Panc1 (cell line): ENCODE results near the gene COL5A2. TPM values are rescaled to one million over a fixed set of nuclear protein-coding genes. Genes with fewer than 3 reads are reported as not detected.

Source experiments
- ATAC-seq: fragments of 200-7000 bp; cut with Tn5 transposase; 2 replicates; pipeline ENCODE4 v1.9.1; 2020; ENCODE audit warnings: mild to moderate bottlenecking, moderate library complexity
- BruUV-seq: library from RNA; stranded (reverse); fragments of 400-500 nt; replicated peaks from 2 replicates; lab custom pipeline; 2021; lab: Mats Ljungman, UMichigan
- CTCF ChIA-PET: fragments of 300-600 bp; sonication (Branson Sonifier 250); formaldehyde crosslinking; loops from one replicate; lab custom pipeline; 2022; ENCODE audit warnings: antibody characterized with exemption; lab: Charles Lee
- POLR2A ChIA-PET: fragments of 300-600 bp; sonication (Branson Sonifier 250); formaldehyde crosslinking; loops from one replicate; lab custom pipeline; 2022; ENCODE audit warnings: antibody characterized with exemption; lab: Charles Lee
- DNase-seq: peaks from one replicate; pipeline ENCODE4 v3.0.0-alpha.2; 2010; ENCODE audit warnings: low read depth, low spot score
- H3K27ac ChIP-seq: 2 replicates; pipeline ENCODE4 v1.5.1; 2011; ENCODE audit warnings: mild to moderate bottlenecking, low read length, inconsistent platforms
- H3K27me3 ChIP-seq: fragments of 200-500 bp; sonication (Bioruptor generic); 2 replicates; pipeline ENCODE4 v1.6.0; 2014; ENCODE audit warnings: low read length, inconsistent platforms; ENCODE audit not compliant: control insufficient read depth, insufficient read depth
- H3K36me3 ChIP-seq: fragments of 200-500 bp; sonication (Bioruptor generic); 2 replicates; pipeline ENCODE4 v1.5.1; 2014; ENCODE audit warnings: inconsistent platforms, mild to moderate bottlenecking, low read length, moderate library complexity; ENCODE audit not compliant: control insufficient read depth, insufficient read depth
- H3K4me1 ChIP-seq: 2 replicates; pipeline ENCODE4 v1.5.1; 2011; ENCODE audit warnings: inconsistent platforms, mild to moderate bottlenecking, low read length, moderate library complexity; ENCODE audit not compliant: control insufficient read depth, insufficient read depth
- H3K4me3 ChIP-seq, 2 experiments: 2 replicates each; pipeline ENCODE4 v1.5.1; 2011 to 2012; ENCODE audit warnings: low read depth in 2 of 2, low read length in 2 of 2, mild to moderate bottlenecking in 2 of 2, inconsistent platforms in 1 of 2, moderate library complexity in 1 of 2
- H3K9me3 ChIP-seq: fragments of 200-500 bp; sonication (Bioruptor generic); 2 replicates; pipeline ENCODE4 v1.5.1; 2014; ENCODE audit warnings: low read depth, mild to moderate bottlenecking, inconsistent platforms, low read length, moderate library complexity; ENCODE audit not compliant: control insufficient read depth, insufficient read depth
- POLR2AphosphoS5 ChIP-seq: IDR thresholded peaks from 2 replicates; pipeline ENCODE4 v1.6.1; 2012; ENCODE audit warnings: mild to moderate bottlenecking, low read depth, low read length, moderate library complexity
- SIN3A ChIP-seq: IDR thresholded peaks from 2 replicates; pipeline ENCODE4 v1.6.1; 2012; ENCODE audit warnings: low read depth, mild to moderate bottlenecking, low read length, moderate library complexity, borderline replicate concordance; ENCODE audit not compliant: insufficient read depth
- TCF7L2 ChIP-seq: IDR thresholded peaks from 2 replicates; pipeline ENCODE4 v1.6.1; 2011; ENCODE audit warnings: mild to moderate bottlenecking, low read depth, low read length, inconsistent platforms
- in situ Hi-C: cut with HindIII; loops from 2 replicates; pipeline ENCODE4 v1.10.0; 2016; ENCODE audit warnings: low sequenced_read_pairs, low pct_unique_long_range_greater_than_20kb
- intact Hi-C: fragments of 100-400 bp; cut with micrococcal nuclease; formaldehyde crosslinking; loops from one replicate; pipeline ENCODE4 v1.10.0; 2022; ENCODE audit not compliant: unreplicated experiment
- total RNA-seq: library from RNA; stranded (reverse); gene quantifications from one replicate; pipeline ENCODE4 v1.2.1, GENCODE V29; 2021; ENCODE audit not compliant: unreplicated experiment
- TF ChIP-seq, protein P1 (sequence below): fragments of 450-650 bp; IDR thresholded peaks from 2 replicates; pipeline ENCODE4 v1.5.1; 2017; ENCODE audit warnings: mild to moderate bottlenecking
- TF ChIP-seq, protein P2 (sequence below), 2 experiments: IDR thresholded peaks; 2 replicates each; pipeline ENCODE4 v1.6.1; 2011 to 2012; ENCODE audit warnings: low read depth in 2 of 2, control low read depth in 1 of 2, low read length in 1 of 2, mild to moderate bottlenecking in 1 of 2, moderate library complexity in 1 of 2; ENCODE audit not compliant: insufficient read depth in 1 of 2

COL5A2 gene
- total RNA-seq, 1 experiment from 2014 or later: 144 TPM

DNA sequence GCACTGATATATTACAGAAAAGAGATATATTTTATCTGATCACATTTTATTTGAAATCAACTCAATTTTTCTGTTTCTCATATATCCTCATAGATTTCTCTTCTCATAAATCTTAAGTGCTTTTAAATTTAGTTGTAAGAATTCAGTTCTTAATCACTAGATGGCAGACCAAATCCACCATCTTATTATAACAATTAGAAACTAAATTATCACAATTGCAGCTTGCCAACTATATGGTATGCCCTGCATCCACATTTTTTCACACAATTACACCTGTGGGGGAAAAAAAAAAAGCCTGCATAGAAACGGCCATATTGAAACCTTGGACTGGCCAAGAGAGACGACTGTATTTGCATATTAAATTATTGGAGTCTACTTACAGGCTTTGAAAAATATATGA, 64.4 kb downstream of the COL5A2 start:
- ChIA-PET CTCF (interaction anchor here (0.6 to 0.8 kb wide), 2 partner anchors 118 to 297 kb away, joined by 3 to 8 read pairs; no protein-coding TSS in a partner anchor), POLR2A (no interaction called here)
- no TSS peak for BruUV-seq
- no peaks in the 10 kb centered on the region for H3K27me3 ChIP-seq
- TF ChIP-seq, protein P1, sequence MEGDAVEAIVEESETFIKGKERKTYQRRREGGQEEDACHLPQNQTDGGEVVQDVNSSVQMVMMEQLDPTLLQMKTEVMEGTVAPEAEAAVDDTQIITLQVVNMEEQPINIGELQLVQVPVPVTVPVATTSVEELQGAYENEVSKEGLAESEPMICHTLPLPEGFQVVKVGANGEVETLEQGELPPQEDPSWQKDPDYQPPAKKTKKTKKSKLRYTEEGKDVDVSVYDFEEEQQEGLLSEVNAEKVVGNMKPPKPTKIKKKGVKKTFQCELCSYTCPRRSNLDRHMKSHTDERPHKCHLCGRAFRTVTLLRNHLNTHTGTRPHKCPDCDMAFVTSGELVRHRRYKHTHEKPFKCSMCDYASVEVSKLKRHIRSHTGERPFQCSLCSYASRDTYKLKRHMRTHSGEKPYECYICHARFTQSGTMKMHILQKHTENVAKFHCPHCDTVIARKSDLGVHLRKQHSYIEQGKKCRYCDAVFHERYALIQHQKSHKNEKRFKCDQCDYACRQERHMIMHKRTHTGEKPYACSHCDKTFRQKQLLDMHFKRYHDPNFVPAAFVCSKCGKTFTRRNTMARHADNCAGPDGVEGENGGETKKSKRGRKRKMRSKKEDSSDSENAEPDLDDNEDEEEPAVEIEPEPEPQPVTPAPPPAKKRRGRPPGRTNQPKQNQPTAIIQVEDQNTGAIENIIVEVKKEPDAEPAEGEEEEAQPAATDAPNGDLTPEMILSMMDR: peak; percentile 26; the same call in 1 of the 2 replicates
- no peak for TF ChIP-seq TCF7L2
- H3K36me3 ChIP-seq: no peaks in the 10 kb centered on the region; the same call in 1 of the 2 replicates
- no peak overlapping the region for H3K4me3 ChIP-seq
- peak overlapping the region; percentile 80 for H3K27ac ChIP-seq
- in situ Hi-C loops (no loop called here), intact Hi-C loops (no loop called here)
- ATAC-seq: no peak
- peaks cover 25% of the 10 kb centered on the region; the same call in 1 of the 2 replicates for H3K4me1 ChIP-seq
- no peaks in the 10 kb centered on the region for H3K9me3 ChIP-seq
- DNase-seq: no peak

DNA sequence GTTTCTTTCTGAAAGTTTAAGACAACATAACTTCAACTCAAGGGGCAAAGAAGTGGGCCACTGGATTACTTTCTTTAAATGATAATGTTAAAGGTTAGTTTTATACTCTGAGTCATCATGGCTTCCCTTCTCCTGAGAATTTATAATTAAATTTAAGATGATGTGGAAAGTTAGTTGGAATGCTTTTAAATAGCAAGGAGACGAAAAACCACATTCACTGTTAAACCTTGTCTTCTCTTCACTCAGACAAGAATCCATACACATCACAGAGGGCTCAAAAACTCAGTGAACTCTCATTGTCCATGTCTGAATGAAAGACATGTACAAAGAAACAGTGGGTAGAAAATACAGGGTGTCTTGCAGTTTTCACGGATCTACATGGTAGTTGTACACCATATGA, 65.6 kb downstream of the COL5A2 start:
- H3K9me3 ChIP-seq: no peaks in the 10 kb centered on the region
- intact Hi-C loops: no loop called here
- DNase-seq: no peak
- in situ Hi-C loops: no loop called here
- ChIA-PET POLR2A (interaction anchor here (0.6 kb wide), 1 partner anchor 15 kb away, joined by 3 read pairs; no protein-coding TSS in a partner anchor), CTCF (interaction anchor here (0.6 kb wide), 1 partner anchor 626 kb away, joined by 3 read pairs; no protein-coding TSS in a partner anchor)
- H3K4me1 ChIP-seq: peaks cover 23% of the 10 kb centered on the region; the same call in 1 of the 2 replicates
- H3K36me3 ChIP-seq: no peaks in the 10 kb centered on the region; the same call in 1 of the 2 replicates
- no peaks in the 10 kb centered on the region for H3K27me3 ChIP-seq
- BruUV-seq: no TSS peak
- peak overlapping the region; percentile 80 for H3K27ac ChIP-seq
- TF ChIP-seq TCF7L2 (no peak), POLR2AphosphoS5 (no peak), SIN3A (no peak)
- TF ChIP-seq, protein P2, sequence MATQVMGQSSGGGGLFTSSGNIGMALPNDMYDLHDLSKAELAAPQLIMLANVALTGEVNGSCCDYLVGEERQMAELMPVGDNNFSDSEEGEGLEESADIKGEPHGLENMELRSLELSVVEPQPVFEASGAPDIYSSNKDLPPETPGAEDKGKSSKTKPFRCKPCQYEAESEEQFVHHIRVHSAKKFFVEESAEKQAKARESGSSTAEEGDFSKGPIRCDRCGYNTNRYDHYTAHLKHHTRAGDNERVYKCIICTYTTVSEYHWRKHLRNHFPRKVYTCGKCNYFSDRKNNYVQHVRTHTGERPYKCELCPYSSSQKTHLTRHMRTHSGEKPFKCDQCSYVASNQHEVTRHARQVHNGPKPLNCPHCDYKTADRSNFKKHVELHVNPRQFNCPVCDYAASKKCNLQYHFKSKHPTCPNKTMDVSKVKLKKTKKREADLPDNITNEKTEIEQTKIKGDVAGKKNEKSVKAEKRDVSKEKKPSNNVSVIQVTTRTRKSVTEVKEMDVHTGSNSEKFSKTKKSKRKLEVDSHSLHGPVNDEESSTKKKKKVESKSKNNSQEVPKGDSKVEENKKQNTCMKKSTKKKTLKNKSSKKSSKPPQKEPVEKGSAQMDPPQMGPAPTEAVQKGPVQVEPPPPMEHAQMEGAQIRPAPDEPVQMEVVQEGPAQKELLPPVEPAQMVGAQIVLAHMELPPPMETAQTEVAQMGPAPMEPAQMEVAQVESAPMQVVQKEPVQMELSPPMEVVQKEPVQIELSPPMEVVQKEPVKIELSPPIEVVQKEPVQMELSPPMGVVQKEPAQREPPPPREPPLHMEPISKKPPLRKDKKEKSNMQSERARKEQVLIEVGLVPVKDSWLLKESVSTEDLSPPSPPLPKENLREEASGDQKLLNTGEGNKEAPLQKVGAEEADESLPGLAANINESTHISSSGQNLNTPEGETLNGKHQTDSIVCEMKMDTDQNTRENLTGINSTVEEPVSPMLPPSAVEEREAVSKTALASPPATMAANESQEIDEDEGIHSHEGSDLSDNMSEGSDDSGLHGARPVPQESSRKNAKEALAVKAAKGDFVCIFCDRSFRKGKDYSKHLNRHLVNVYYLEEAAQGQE (IDR thresholded peaks at IDR 0.05; ENCODE audit: insufficient read depth in 1 of 2, low read depth in 2 of 2, low read length in 1 of 2): no peak
- TF ChIP-seq, protein P1: no peak
- ATAC-seq: no peak
- H3K4me3 ChIP-seq: no peak overlapping the region
